ENCODE data around the gene GRIK2.
A peak's percentile ranks its signal among the peaks of the same experiment; 100 is the strongest.

The GRIK2 gene

DNA sequence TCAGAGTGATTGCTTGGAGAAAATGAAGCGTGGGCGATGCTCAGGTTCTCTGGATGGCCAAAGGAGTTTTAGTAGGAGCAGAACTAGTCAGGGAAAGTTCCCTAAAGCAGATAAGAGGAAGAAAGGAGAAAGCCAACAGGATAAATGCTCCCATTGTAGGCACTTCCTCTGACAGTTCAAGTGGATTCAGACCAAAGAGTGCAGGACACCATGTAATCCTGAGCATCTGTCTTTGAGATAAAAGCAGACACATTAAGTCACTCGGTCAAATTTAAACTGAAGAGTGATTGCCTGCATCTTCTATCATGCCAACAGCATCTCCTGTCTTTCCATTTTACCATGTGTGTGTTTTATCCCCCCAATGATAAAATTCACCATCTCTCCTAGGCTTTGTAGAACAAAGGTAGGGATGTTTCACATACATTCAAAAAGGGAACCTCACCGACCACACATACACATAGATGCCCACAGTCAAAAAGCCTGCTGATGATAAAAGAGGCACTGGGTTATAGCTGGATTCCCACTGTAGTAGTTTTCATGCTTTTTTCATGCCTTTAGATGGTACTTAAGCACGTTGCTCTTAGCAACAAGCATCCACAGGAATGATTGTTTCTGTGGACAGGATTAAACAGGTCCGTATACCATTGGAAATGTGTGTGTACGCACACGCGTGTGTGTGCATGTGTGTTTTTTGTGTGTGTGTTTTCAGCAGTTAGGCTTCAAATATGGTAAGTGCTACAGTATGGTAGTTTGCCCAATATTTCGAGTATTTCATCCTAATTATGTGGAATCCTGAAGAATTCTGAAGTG lies 7.0 kb downstream of the GRIK2 start:
- no peak for DNase-seq (ENCODE audit: low read depth)

DNA sequence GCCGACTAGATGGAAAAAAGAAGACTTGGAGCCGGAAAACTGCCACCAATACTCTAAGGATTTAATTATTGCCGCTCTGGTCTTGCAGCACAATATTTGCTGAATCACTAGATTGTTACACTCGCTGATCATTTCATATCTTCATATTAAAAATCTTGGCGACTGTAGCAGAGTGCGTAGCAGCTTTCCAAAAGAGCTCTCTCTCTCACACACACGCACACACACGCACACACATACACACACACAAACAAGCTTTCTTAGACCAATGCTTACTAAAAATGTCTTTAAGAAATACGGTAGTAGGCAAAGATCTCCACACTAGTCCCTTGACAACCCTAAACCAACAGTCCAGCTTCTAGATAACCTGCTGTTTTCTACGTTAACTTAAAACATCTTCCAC lies 7.7 kb downstream of the GRIK2 start:
- DNase-seq (ENCODE audit: low read depth), result no peak

- DNase-seq (ENCODE audit: low read depth), result no peak
Measured at GRCh38 chr6:101401792-101402621, 8.5 kb downstream of the GRIK2 start.

DNA sequence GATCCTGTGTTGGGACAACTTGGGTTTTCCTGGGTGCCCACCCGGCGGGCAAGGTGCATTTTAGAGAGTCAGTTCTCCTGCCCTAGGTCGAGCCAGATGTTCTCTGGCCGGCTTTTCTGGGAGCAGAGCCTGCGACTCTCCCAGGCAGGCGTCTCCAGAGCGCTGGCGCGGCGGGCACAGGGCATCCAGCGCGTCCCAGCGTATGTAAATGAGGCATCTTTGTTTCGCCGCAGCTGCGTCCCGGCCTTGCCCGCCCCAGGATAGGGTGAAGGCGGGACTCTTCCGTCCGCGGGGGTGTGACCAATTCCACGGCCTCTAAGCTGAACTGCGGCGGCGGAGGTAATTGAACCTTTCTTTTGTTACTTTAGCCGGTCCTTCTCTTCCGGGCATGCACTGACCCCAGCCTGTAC lies 9.1 kb downstream of the GRIK2 start:
- no peak for DNase-seq (ENCODE audit: low read depth)

DNA sequence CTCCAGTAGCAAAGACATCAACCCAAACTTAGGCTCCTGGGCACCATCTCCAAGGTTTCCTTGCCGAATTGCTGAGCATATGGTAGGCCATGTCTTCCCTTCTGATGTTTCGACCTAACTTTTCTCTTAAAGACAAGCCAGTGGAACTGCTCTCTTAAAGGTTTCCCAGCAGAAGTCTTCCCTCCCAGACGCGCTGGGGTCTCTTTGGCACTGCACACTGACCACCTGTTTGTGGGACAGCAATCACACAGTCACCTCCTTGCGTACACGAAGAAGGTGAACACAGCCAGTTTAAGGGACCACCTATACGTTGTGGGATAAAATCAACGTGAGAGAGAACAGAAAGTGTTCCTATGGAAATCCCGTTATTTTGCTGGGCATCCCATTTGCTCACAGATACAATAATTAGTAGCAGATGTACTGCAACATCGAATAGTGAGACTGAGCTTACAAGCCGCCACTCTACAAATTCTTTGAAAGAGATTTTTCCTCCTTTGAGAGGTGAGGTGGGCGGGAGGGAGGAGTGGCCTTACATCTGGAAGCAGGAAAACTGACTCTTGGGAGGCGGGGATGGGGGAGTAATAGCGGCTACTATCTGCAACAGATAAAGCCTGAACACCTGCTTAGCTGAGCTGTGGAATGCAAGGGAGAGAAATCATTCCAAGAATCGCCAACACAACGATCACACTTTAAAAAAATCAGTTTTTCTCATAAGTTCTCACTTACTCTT lies 9.9 kb downstream of the GRIK2 start:
- no peak for DNase-seq (ENCODE audit: low read depth)

- DNase-seq (ENCODE audit: low read depth), result no peak
Measured at GRCh38 chr6:101404775-101405174, 11.3 kb downstream of the GRIK2 start.

DNA sequence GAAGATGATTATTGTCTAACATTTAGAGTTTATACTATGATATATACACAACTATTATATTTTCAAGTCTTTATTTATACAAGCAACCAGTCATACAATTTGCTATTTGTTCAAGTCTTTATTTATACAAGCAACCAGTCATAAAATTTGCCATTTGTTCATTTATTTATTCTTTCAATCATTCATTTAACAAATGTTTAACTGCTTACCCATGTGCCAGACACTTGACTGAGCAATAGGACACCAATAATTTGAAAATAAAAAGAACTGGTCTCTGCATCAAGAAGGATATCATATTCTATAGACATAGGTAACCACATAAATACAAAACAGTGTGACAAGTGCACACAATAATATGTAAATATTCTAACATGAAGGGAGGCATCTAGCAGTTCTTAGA lies 20.3 kb downstream of the GRIK2 start:
- DNase-seq (ENCODE audit: low read depth), result no peak

DNA sequence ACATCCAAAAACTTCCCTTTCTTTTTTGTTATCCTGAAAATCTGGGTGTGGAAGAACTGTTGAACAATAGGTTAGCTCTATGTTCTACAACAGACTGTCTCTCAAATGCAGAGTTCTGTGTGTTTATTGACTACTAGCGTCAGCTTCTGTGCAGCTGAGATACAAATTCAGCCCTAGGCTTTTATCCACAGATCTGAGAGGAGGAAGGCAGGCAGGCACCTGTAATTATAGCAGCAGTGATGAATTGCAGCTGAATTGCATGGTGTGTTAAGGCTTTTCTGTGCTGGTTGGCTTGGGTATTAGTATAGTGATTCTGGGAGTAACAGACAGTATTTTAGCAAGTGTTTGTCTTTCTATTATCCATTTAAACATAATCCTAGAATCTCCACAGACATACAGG lies 24.4 kb downstream of the GRIK2 start:
- no peak for DNase-seq (ENCODE audit: low read depth)

DNA sequence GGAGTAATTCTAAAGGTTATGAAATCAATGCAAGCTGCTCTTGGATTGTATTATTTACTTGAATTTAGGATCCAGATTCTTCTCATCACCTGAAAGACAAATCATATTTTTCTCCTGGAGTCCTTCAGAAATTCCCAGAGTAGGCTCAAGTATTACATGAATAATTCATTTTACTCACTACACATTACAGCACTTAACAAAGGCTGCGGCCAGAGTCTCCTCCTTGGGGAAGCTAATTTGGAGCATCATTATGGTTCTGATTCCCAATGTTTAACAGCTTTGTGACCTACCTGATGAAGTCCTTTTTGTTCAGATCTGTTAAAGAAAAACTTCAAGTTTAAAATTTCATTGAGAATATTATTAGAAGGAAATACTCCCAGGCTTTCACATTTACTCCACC lies 28.7 kb downstream of the GRIK2 start:
- DNase-seq (ENCODE audit: low read depth), result no peak

- no peak for DNase-seq (ENCODE audit: low read depth)
Measured at GRCh38 chr6:101422811-101423210, 29.3 kb downstream of the GRIK2 start.

DNA sequence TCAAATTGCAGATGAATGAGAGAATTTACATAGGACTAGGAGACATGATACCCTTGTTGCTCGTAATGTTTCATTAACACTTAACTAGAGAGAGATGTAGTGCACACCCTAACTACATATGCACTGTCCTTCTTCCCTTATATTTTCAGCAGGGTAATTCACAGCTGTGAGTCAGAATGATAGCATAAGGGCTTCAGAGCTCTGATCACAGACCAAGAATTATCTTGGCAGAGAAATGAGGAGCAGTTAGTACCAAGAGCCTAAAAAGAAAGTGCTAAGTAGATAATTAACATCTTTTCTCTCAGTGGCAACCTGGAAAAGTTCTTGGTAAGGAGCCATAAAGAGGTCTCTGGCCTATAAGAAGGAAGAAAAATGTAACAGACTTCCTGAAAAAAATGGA lies 35.8 kb downstream of the GRIK2 start:
- peak; percentile 8 for DNase-seq (ENCODE audit: low read depth)

DNA sequence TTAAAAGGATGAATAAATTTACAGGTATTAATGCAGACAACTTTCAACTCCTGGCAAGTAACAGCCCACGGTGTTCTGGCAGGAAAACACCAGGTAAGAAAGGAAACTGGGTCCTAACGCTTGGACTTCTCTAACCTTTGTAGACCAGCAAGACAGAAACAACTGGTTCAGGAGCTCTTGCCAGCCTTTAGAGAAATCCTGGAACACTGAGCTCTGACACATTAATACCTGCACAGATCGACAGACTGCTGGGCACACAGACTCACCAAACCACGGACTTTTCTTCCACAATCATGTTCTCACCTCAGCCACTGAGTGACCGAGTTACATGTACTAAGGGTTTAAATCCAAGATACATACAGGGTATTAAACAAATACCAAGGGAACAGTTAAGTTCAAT lies 36.3 kb downstream of the GRIK2 start:
- DNase-seq (ENCODE audit: low read depth), result no peak

- no peak for DNase-seq (ENCODE audit: low read depth)
Measured at GRCh38 chr6:101433141-101433540, 39.6 kb downstream of the GRIK2 start.

GRCh38 chr6:101434601-101435000 lies 41.1 kb downstream of the GRIK2 start:
- no peak for DNase-seq (ENCODE audit: low read depth)

DNA sequence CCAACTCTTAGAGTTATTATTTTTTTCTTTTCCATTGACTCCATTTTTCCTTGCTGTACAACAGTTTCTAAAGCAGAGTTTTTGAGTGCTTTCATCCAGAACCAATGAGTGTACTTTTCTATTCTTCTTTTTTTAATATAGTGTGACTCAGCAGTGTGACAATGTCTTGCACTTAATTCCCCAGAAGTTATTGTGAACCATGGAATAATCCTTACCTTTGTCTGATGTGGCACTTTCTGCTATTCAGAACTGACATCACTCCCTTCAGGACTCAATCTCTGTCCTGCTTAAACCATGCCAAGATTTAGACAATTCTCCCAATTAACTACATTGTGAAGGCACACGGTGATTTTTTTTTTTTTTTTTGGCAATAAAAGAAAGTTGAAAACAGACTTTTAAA lies 41.5 kb downstream of the GRIK2 start:
- DNase-seq (ENCODE audit: low read depth), result no peak

- DNase-seq (ENCODE audit: low read depth), result no peak
Measured at GRCh38 chr6:101439790-101440189, 46.3 kb downstream of the GRIK2 start.

DNA sequence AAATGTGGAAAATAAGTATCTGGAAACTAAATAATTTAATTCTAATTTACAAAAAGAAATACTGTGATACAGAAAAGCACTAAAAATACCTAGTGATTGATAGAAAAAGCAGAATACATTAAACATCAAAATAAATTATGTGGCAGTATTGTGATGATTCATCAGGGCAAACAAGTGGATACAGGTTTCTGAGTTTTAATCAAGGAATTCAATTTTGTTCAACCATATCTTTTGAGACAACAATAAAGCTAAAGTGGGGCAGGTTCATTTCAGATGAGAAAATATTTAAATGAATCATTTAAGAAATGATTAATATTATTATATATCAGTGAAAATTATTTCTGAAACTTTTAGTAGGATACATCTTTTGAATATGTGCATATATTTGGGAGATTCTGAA lies 49.8 kb downstream of the GRIK2 start:
- DNase-seq (ENCODE audit: low read depth), result no peak

GRCh38 chr6:101444717-101445116 lies 51.2 kb downstream of the GRIK2 start:
- DNase-seq (ENCODE audit: low read depth), result no peak

DNA sequence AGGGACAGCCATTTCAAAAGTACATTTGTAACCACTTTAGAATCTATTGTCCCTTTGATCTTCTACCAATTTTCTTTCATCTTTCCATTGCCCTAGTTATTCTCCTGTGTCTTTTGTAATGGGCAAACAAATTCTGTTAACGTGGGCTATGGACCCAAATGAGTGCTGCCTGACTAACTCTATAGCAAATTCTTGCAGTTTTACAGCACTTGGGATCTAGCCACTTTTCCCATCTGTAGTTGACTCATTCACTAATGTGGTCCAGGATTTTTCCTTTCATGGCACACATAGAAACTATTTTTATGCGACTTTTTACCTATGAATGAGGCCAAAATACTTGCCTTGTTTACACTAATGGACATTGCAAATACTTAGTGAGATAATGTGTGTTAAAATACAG lies 52.0 kb downstream of the GRIK2 start:
- peak; percentile 43 for DNase-seq (ENCODE audit: low read depth)

DNA sequence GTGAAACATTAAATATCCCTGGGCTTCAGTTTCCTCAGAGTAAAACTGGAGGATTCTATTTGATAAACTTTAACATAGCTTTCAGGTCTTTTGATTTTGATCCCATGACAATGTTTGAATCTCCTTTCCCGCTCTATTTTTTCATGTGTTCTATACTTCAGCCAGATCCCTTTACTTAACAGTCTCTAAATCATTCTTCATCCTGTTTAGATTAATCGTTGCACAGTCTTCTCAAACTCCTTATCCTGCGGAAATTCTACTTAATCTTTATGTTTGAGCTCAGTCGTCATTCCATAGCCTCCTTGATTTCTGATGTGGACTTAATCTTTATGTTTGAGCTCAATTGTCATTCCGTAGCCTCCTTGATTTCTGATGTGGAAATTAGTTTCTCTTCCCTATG lies 57.4 kb downstream of the GRIK2 start:
- no peak for DNase-seq (ENCODE audit: low read depth)

DNA sequence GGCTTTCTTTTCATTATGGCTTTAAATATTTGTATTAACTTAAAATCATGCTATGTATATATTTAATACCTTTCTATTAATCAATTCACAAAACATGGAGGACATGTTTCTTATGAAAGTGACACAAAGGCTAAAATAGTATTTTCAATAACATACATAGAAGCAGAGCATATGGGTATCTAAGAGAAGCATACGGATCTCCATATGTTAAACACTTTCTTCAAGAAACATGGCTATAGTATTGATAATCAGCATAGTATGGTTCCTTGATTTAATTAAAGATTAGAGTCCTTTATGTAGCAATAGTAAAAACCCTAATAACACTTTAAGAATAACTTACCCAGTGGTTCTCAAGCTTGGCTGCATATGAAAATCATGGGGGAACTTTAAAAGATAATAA lies 58.5 kb downstream of the GRIK2 start:
- DNase-seq (ENCODE audit: low read depth), result no peak

GRCh38 chr6:101453221-101453620 lies 59.7 kb downstream of the GRIK2 start:
- DNase-seq (ENCODE audit: low read depth), result no peak

Measured in stromal cell of bone marrow (primary cell).